ENCODE measurements around the gene MRGPRX3. TPM values are rescaled to one million over a fixed set of nuclear protein-coding genes. Genes with fewer than 3 reads are reported as not detected.

Gene MRGPRX3
- total and polyA plus RNA-seq, 2 experiments from 2014 or later: not detected

GRCh38 chr11:18100926-18101656 is 31.3 kb upstream of the MRGPRX3 start:
- no peak for TF ChIP-seq CTCF (IDR thresholded peaks at IDR 0.05; ENCODE audit: low read depth, low read length)
- Histone ChIP-seq H3K9me3 (ENCODE audit: low read depth) (no peaks in the 10 kb centered on the region), H3K27ac (no peak overlapping the region), H3K36me3 (peaks cover 18% of the 10 kb centered on the region), H3K27me3 (no peaks in the 10 kb centered on the region), H3K4me3 (no peak overlapping the region), H3K4me1 (ENCODE audit: low read depth) (no peaks in the 10 kb centered on the region)
- no peak for DNase-seq (ENCODE audit: low read depth in 1 of 2, low spot score in 1 of 2)

- Histone ChIP-seq H3K9me3 (ENCODE audit: low read depth) (no peaks in the 10 kb centered on the region), H3K27ac (no peak overlapping the region), H3K4me1 (ENCODE audit: low read depth) (no peaks in the 10 kb centered on the region), H3K4me3 (peak overlapping the region; percentile 97), H3K27me3 (no peaks in the 10 kb centered on the region), H3K36me3 (peaks cover 15% of the 10 kb centered on the region)
- TF ChIP-seq CTCF (IDR thresholded peaks at IDR 0.05; ENCODE audit: low read depth, low read length): no peak
- DNase-seq (ENCODE audit: low read depth in 1 of 2, low spot score in 1 of 2): no peak
Measured at GRCh38 chr11:18105086-18105801, 27.1 kb upstream of the MRGPRX3 start.

GRCh38 chr11:18105802-18106574 is 26.4 kb upstream of the MRGPRX3 start, which contains the start of gene SAAL1:
Gene SAAL1 (minus strand): TSS chr11:18106082. CDS start chr11:18106041, 41 bp downstream.
- Histone ChIP-seq H3K27ac (no peak within 1 kb of the TSS), H3K27me3 (no peaks in the 10 kb centered on the region), H3K4me3 (peak within 1 kb of the TSS; percentile 97), H3K9me3 (ENCODE audit: low read depth) (no peaks in the 10 kb centered on the region), H3K4me1 (ENCODE audit: low read depth) (no peaks in the 10 kb centered on the region), H3K36me3 (peaks cover 14% of the 10 kb centered on the region)
- peak; percentile 80 to 95 for DNase-seq (ENCODE audit: low read depth in 1 of 2, low spot score in 1 of 2)
- TF ChIP-seq CTCF (IDR thresholded peaks at IDR 0.05; ENCODE audit: low read depth, low read length): peak; percentile 67

- H3K4me3 ChIP-seq: no peak overlapping the region
Measured at GRCh38 chr11:18106688-18107087, 25.7 kb upstream of the MRGPRX3 start.

More at GRCh38 chr11:18106688-18107087, 25.7 kb upstream of the MRGPRX3 start:
- H3K27me3 ChIP-seq: no peaks in the 10 kb centered on the region
- H3K27ac ChIP-seq: no peak overlapping the region
- H3K36me3 ChIP-seq: peaks cover 9% of the 10 kb centered on the region
- DNase-seq (ENCODE audit: low read depth in 1 of 2, low spot score in 1 of 2): no peak
- H3K4me1 ChIP-seq (ENCODE audit: low read depth): no peaks in the 10 kb centered on the region
- TF ChIP-seq CTCF (IDR thresholded peaks at IDR 0.05; ENCODE audit: low read depth, low read length): no peak
- no peaks in the 10 kb centered on the region for H3K9me3 ChIP-seq (ENCODE audit: low read depth)

All from cardiac muscle cell (in vitro differentiated cells and primary cell).